ENCODE results near the gene PCED1B.

The PCED1B gene

GRCh38 chr12:47188576-47189441 lies 109.4 kb downstream of the PCED1B start:
- no peak for DNase-seq (ENCODE audit: extremely low read depth, low read depth)
- H3K4me3 ChIP-seq (replicated peaks; ENCODE audit: low read depth, low read length), result no peak overlapping the region
- no peak for TF ChIP-seq CTCF (IDR thresholded peaks at IDR 0.05; ENCODE audit: low read depth, low read length, missing control alignments)

GRCh38 chr12:47189728-47190127 lies 110.3 kb downstream of the PCED1B start:
- H3K4me3 ChIP-seq (replicated peaks; ENCODE audit: low read depth, low read length), result no peak overlapping the region
- no peak for DNase-seq (ENCODE audit: extremely low read depth, low read depth)
- no peak for TF ChIP-seq CTCF (IDR thresholded peaks at IDR 0.05; ENCODE audit: low read depth, low read length, missing control alignments)

- DNase-seq (ENCODE audit: extremely low read depth, low read depth), result no peak
- H3K4me3 ChIP-seq (replicated peaks; ENCODE audit: low read depth, low read length), result no peak overlapping the region
- no peak for TF ChIP-seq CTCF (IDR thresholded peaks at IDR 0.05; ENCODE audit: low read depth, low read length, missing control alignments)
Measured at GRCh38 chr12:47190271-47190750, 110.9 kb downstream of the PCED1B start.

DNA sequence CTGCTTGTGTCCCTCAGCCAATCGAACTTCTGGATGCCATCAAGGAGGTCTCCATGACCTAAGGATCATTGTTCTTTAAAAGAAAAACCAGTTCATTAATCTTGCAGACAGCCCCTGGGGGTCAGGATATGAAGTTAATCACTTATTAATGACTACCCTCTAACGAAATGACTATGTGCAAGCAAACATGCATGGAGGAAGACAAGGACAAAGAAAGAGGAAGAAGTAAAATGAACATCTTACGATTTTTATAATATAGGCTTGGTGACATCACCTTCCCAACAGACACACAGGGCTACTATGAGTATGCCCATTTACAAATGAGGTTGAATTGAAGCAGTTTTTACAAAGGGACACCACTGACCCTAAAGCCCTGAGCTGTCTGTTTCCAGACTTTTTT lies 111.5 kb downstream of the PCED1B start:
- no peak overlapping the region for H3K4me3 ChIP-seq (replicated peaks; ENCODE audit: low read depth, low read length)
- no peak for DNase-seq (ENCODE audit: extremely low read depth, low read depth)
- no peak for TF ChIP-seq CTCF (IDR thresholded peaks at IDR 0.05; ENCODE audit: low read depth, low read length, missing control alignments)

GRCh38 chr12:47192051-47192450 lies 112.6 kb downstream of the PCED1B start:
- no peak for DNase-seq (ENCODE audit: extremely low read depth, low read depth)
- no peak for TF ChIP-seq CTCF (IDR thresholded peaks at IDR 0.05; ENCODE audit: low read depth, low read length, missing control alignments)
- H3K4me3 ChIP-seq (replicated peaks; ENCODE audit: low read depth, low read length), result no peak overlapping the region

DNA sequence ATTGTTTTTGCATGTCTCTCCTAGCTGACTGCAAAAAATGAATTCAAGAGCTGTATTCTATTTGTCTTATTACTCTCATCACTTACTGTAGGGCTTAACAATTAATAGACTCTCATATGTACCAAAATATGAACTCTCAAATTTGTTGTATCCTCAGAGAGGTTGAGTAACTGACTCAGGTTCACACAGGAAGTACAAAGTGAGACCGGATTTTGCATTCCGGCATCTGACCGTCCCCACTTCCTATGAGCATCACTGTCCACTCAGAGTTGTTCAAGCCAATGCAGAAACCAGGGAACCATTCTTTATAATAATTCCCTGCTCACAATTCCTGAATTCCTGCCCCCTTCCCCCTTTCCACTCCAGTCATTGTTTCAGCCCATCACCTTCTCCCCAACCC lies 113.6 kb downstream of the PCED1B start:
- TF ChIP-seq CTCF (IDR thresholded peaks at IDR 0.05; ENCODE audit: low read depth, low read length, missing control alignments), result no peak
- H3K4me3 ChIP-seq (replicated peaks; ENCODE audit: low read depth, low read length), result no peak overlapping the region

More for the DNA sequence above, 113.6 kb downstream of the PCED1B start:
- no peak for DNase-seq (ENCODE audit: extremely low read depth, low read depth)

Measured in HFF-Myc (cell line).